T-cell (primary cell): ENCODE results near the gene TSSK6. TPM values are rescaled to one million over a fixed set of nuclear protein-coding genes. Genes with fewer than 3 reads are reported as not detected.

Experiments
- ATAC-seq, 4 experiments: fragments of 200-7000 bp in 3 of 4; fragments of 150-1000 bp in 1 of 4; cut with Tn5 transposase; replicated peaks in 1 of 4; 1 replicate in 3 of 4; 2 replicates in 1 of 4; pipeline ENCODE4 v1.10.0; 2021; ENCODE audit warnings: moderate library complexity in 3 of 4, mild to moderate bottlenecking in 2 of 4, moderate number of reproducible peaks in 1 of 4
- CTCF ChIA-PET, 2 donors: fragments of 300-600 bp; sonication (Branson Sonifier 250); formaldehyde crosslinking; loops; one replicate each; lab custom pipeline; 2022; ENCODE audit warnings: antibody characterized with exemption in 2 of 2; lab: Charles Lee
- POLR2A ChIA-PET, 2 donors: fragments of 300-600 bp; sonication (Branson Sonifier 250); formaldehyde crosslinking; loops; one replicate each; lab custom pipeline; 2022; ENCODE audit warnings: antibody characterized with exemption in 2 of 2; lab: Charles Lee
- DNase-seq, 35 experiments: peaks; one replicate each; pipeline versions ENCODE4 v3.0.0 to v3.0.0-alpha.2; 2013 to 2023
- H3K27ac ChIP-seq: one replicate; pipeline ENCODE4 v1.5.1; 2013; ENCODE audit warnings: low read length
- H3K27me3 ChIP-seq, 2 experiments: replicated peaks in 1 of 2; 1 replicate in 1 of 2; 2 replicates in 1 of 2; pipeline versions ENCODE4 v1.6.1 to v1.7.0; 2013; ENCODE audit warnings: low read length in 1 of 2, mixed read lengths in 1 of 2; ENCODE audit not compliant: control insufficient read depth in 2 of 2, insufficient read depth in 2 of 2; ENCODE audit errors: extremely low read depth in 1 of 2
- H3K36me3 ChIP-seq, 2 donors: 1 replicate in 1 of 2; 2 replicates in 1 of 2; pipeline versions ENCODE4 v1.6.1 to v1.7.0; 2013; ENCODE audit warnings: low read length in 1 of 2; ENCODE audit not compliant: control insufficient read depth in 2 of 2, insufficient read depth in 1 of 2; ENCODE audit errors: extremely low read depth in 1 of 2
- H3K4me1 ChIP-seq, 2 experiments: 1 replicate in 1 of 2; 2 replicates in 1 of 2; pipeline versions ENCODE4 v1.6.1 to v1.7.0; 2013; ENCODE audit warnings: low read length in 2 of 2, mixed read lengths in 1 of 2; ENCODE audit not compliant: insufficient read depth in 2 of 2, control insufficient read depth in 1 of 2; ENCODE audit errors: extremely low read depth in 1 of 2
- H3K4me3 ChIP-seq, 2 donors: 1 replicate in 1 of 2; 2 replicates in 1 of 2; pipeline versions ENCODE4 v1.5.1 to v1.7.0; 2013; ENCODE audit warnings: mild to moderate bottlenecking in 2 of 2, low read length in 1 of 2, moderate library complexity in 1 of 2; ENCODE audit not compliant: control insufficient read depth in 1 of 2; ENCODE audit errors: extremely low read depth in 1 of 2
- H3K9me3 ChIP-seq: 2 replicates; pipeline ENCODE4 v1.7.0; 2013
- H3K27ac Mint-ChIP-seq, 2 donors: one replicate each; pipeline ENCODE4 v1.8.0; 2020 to 2021; ENCODE audit warnings: mild to moderate bottlenecking in 2 of 2, mixed read lengths in 2 of 2
- H3K27me3 Mint-ChIP-seq, 2 donors: one replicate each; pipeline ENCODE4 v1.8.0; 2021 to 2022; ENCODE audit warnings: mixed read lengths in 2 of 2
- H3K36me3 Mint-ChIP-seq: one replicate; pipeline ENCODE4 v1.8.0; 2021; ENCODE audit warnings: mixed read lengths
- H3K4me1 Mint-ChIP-seq, 3 donors: one replicate each; pipeline ENCODE4 v1.8.0; 2020 to 2022; ENCODE audit warnings: mixed read lengths in 3 of 3, mild to moderate bottlenecking in 1 of 3
- H3K4me3 Mint-ChIP-seq, 3 donors: one replicate each; pipeline ENCODE4 v1.8.0; 2020 to 2022; ENCODE audit warnings: mild to moderate bottlenecking in 3 of 3, mixed read lengths in 3 of 3, moderate library complexity in 3 of 3
- H3K9me3 Mint-ChIP-seq, 3 donors: one replicate each; pipeline ENCODE4 v1.8.0; 2020 to 2022; ENCODE audit warnings: mixed read lengths in 3 of 3
- WGBS: methylation state at CpG from one replicate; pipeline ENCODE4 v1.1.5; 2013; ENCODE audit warnings: missing lambda C conversion rate; ENCODE audit not compliant: insufficient coverage; 5-methylcytosine and 5-hydroxymethylcytosine counted together
- total RNA-seq, 35 experiments: library from RNA in 6 of 35; stranded (reverse) in 6 of 35; fragments of 120-200 nt in 1 of 35; gene quantifications; one replicate each; pipeline versions ENCODE4 v1.2.1 to v1.2.4 and lab custom pipeline; 2013 to 2026

The TSSK6 gene
- total RNA-seq, 5 donors from 2014 or later (not counting 1 experiment from before 2014, with no cell fraction given): 3.9 to 13.0 (median 11.0) TPM

GRCh38 chr19:19464339-19465098 lies 50.8 kb downstream of the TSSK6 start:
- H3K4me3 ChIP-seq: no peak overlapping the region
- H3K4me1 Mint-ChIP-seq: peaks cover 61 to 71% (median 68%) of the 10 kb centered on the region in 3 donors
- peak overlapping the region in 1 of 2 donors; percentile 20 for H3K27ac Mint-ChIP-seq
- CTCF ChIA-PET: no interaction called here
- peaks cover 38% of the 10 kb centered on the region for H3K36me3 Mint-ChIP-seq
- peaks cover 8 to 16% (median 16%) of the 10 kb centered on the region in 3 donors for H3K9me3 Mint-ChIP-seq
- H3K9me3 ChIP-seq: peaks cover 7% of the 10 kb centered on the region
- peaks cover 7 to 42% of the 10 kb centered on the region in 2 donors for H3K36me3 ChIP-seq
- H3K27ac ChIP-seq: peak overlapping the region; percentile 25
- DNase-seq: no peak
- H3K27me3 Mint-ChIP-seq: no peaks in the 10 kb centered on the region
- H3K4me3 Mint-ChIP-seq: peak overlapping the region in 1 of 3 donors; percentile 32
- H3K4me1 ChIP-seq: peaks cover 37 to 63% of the 10 kb centered on the region in 2 experiments
- H3K27me3 ChIP-seq: no peaks in the 10 kb centered on the region
- POLR2A ChIA-PET: no interaction called here
- 98% methylated on average over 9 of the region's 13 CpGs for WGBS
- no peak for ATAC-seq

Other genes starting within 250 kb of the TSSK6 start
- not detected for gene TM6SF2, start 242.2 kb downstream of the TSSK6 start, total RNA-seq
- 10 to 100 TPM; 59.5 to 89.8 (median 87.4) TPM for gene SUGP1, start 195.0 kb downstream of the TSSK6 start, total RNA-seq
- gene MAU2, start 194.7 kb downstream of the TSSK6 start, total RNA-seq: 100 to 1,000 TPM; 143 to 159 (median 150) TPM
- 100 to 1,000 TPM; 114 to 144 (median 133) TPM for gene GATAD2A, start 109.9 kb downstream of the TSSK6 start, total RNA-seq
- 100 to 1,000 TPM; 188 to 235 (median 233) TPM for gene NDUFA13, start 677 bp upstream of the TSSK6 start, total RNA-seq
- gene YJEFN3, start 13.4 kb upstream of the TSSK6 start, total RNA-seq: 10 to 100 TPM in 3 of 5 donors, 1 to 10 TPM in 2; 5.4 to 14.2 (median 12.5) TPM
- 1 to 10 TPM in 1 of 5 donors, under 1 TPM in 4; 0.23 to 1.3 (median 0.41) TPM for gene CILP2, start 22.7 kb upstream of the TSSK6 start, total RNA-seq
- 10 to 100 TPM; 40.9 to 48.3 (median 42.7) TPM for gene PBX4, start 103.1 kb upstream of the TSSK6 start, total RNA-seq
- 100 to 1,000 TPM in 1 of 5 donors, 10 to 100 TPM in 4; 78.3 to 106 (median 82.4) TPM for gene LPAR2, start 112.7 kb upstream of the TSSK6 start, total RNA-seq
- gene GMIP, start 128.1 kb upstream of the TSSK6 start, total RNA-seq: 100 to 1,000 TPM in 4 of 5 donors, 10 to 100 TPM in 1; 99.5 to 148 (median 133) TPM
- gene ATP13A1, start 148.1 kb upstream of the TSSK6 start, total RNA-seq: 100 to 1,000 TPM in 3 of 5 donors, 10 to 100 TPM in 2; 80.4 to 170 (median 156) TPM
- 100 to 1,000 TPM in 3 of 5 donors, 10 to 100 TPM in 2; 66.2 to 180 (median 164) TPM for gene ZNF101, start 153.3 kb upstream of the TSSK6 start, total RNA-seq
- gene ZNF14, start 217.6 kb upstream of the TSSK6 start, total RNA-seq: 10 to 100 TPM; 19.4 to 27.7 (median 21.7) TPM